Fibroblast of skin of left quadriceps (primary cell): Measurements from ENCODE around the gene DNAJB2.
"Not testable (repeated sequence)": the region's sequence is repeated elsewhere in the genome, so short reads cannot be mapped to it uniquely, and the experiment has no call there.

Experiments
- DNase-seq, 2 experiments: peaks; one replicate each; pipeline ENCODE4 v3.0.0-alpha.2; 2013; ENCODE audit warnings: low read depth in 2 of 2

DNAJB2 gene

GRCh38 chr2:219258942-219259341 is 20.2 kb upstream of the DNAJB2 start:
- not testable (repeated sequence) for DNase-seq

DNA sequence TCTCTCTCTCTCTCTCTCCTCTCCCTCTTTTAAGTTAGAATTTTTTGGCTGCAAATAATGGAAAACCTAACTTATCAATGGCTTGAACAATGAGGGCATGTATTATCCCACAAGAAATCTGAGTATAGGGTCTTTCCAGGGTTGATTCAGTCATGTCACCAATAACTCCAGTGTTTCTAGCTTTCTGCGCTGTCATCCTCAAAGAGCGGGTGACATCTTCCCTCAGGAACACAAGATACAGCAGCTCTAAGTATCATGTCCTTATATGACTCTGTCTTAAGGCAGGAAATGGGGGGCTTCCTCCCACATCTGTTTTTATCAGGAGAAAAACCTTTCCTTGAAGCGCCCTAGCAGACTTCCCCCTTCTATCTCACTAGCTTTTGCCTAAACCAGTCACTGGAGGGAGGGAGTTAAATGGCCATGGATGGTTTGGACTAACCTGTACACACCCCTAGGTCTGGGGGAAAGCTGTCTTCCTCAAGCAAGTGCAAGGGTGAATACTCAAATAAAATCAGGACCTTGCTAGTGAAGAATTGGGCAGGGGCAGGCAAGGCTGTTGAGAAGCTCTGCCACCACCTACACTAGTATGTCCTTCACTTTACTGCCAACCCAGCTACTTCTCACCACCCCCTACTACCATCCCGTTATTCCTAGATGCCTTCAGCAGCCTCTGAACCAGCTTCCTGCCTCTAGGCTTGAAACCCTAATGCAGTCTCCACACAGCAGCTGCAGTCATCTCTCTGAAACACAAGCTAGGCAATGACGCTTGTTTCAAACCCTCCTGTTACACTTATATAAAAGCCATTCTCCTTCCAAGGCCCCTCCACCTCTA is 17.9 kb upstream of the DNAJB2 start:
- DNase-seq = no peak

- no peak for DNase-seq
Observed at GRCh38 chr2:219266232-219266631, 12.9 kb upstream of the DNAJB2 start.

DNA sequence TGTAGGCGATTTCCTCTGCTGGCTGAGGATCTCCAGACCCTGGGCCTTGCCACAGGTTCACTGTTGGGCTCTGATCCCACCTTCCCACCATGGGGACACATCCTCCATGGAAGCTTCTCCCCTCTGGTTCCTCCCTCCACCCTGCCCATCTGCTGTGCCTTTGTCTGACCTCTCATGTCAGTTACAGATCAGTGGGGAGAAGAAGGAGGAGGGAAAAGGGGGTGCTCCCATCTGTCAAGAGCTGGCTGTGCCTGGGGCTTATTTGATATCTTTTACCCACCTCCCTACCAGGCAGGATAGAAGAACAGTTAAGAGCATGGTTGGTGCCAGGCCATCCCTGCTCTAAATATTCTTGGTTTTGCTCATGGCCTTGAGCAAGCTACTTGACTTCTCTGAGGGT is 12.3 kb upstream of the DNAJB2 start:
- DNase-seq = no peak

- no peak for DNase-seq
Observed at GRCh38 chr2:219268294-219268693, 10.9 kb upstream of the DNAJB2 start.

- no peak for DNase-seq
Observed at GRCh38 chr2:219269362-219270054, 9.7 kb upstream of the DNAJB2 start.

DNA sequence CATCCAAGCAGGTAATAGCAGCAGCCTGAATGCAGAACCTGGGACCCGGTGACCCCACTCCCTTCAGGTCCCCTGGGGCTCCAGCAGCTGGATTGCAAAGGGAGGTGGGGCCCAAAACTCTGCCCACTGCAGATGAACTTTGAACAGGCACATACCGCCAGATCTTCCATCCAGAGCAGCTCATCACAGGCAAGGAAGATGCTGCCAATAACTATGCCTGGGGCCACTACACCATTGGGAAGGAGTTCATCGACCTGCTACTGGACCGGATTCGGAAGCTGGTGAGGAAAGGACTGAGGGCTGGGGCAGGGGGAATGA is 9.2 kb upstream of the DNAJB2 start:
- no peak for DNase-seq

GRCh38 chr2:219271021-219271420 is 8.1 kb upstream of the DNAJB2 start:
- DNase-seq = no peak

- no peak for DNase-seq
Observed at GRCh38 chr2:219272356-219272755, 6.8 kb upstream of the DNAJB2 start.

GRCh38 chr2:219272995-219273394 is 6.2 kb upstream of the DNAJB2 start:
- no peak for DNase-seq

GRCh38 chr2:219273937-219274336 is 5.2 kb upstream of the DNAJB2 start:
- DNase-seq = no peak

DNA sequence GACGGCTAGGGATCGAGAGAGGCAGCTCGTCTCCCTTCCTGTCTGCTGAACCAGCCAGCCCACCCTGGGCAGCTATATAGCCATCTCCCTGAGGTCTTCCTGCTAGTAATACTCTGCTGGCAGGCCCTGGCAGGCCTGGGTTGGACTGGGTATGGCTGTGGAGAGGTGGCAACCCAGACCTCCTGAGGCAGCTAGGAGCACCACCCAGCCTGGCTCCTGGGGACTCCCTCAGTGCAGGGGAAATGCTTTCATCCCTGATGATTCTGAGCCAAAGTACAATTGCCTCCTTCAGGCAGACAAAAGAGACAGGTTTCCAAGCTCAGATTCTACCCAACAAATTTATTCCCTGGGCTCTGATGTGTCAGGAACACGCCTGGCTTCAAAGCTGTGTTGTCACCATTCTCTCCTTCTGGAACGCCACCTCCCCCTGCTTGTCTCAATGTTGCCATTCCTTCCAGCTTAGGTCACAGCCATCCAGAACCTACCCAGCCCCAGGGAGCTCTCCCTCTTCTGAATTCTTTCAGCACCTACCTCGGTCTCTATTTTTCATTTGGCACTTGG is 4.7 kb upstream of the DNAJB2 start:
- peak; percentile 46 to 50 for DNase-seq

DNA sequence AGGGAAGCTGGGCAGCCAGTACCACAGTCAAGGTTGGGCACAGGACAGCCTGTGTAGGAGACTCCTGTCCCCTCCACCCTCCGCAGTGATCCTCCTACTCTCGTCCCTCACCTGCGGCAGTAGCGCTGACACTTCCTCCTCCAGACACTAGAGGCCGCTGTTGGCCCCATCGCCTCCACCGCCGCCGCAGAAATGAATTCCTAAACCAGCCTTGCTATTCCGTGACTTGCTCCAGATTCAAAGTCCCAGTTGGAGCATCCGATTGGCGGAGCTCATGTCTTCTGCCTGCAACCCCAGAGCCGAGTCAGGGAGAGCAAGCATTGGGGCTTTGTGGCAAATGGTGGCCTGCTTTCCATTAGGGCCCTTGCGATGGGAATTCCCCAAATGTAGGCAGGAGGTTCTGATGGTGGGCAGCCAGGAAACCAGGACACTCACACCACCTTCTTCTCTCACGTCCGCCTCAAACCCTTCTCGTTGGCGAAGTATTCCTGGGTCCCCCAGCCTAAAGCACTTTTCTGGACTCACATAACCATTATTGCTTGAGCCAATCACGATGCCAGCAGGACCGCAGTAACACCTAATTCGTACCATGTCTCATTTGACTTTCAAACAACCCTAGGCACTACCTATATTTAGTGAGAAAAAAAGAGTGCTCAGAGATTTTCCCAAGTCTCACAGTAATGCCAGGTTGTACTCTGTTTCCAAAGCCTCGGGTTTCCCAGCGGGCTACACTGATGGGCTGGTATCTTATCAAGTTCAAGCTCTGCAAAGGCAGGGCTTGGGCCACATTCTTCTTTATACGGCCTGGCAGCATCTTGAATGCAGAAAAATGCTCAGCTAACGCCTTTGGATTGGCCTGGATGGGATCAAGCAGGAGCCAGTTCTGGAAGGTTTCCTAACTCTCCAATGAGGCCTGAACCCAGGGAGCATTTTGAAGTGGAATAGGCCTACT is 1.2 kb upstream of the DNAJB2 start:
- DNase-seq = peak; percentile 66 to 71

DNA sequence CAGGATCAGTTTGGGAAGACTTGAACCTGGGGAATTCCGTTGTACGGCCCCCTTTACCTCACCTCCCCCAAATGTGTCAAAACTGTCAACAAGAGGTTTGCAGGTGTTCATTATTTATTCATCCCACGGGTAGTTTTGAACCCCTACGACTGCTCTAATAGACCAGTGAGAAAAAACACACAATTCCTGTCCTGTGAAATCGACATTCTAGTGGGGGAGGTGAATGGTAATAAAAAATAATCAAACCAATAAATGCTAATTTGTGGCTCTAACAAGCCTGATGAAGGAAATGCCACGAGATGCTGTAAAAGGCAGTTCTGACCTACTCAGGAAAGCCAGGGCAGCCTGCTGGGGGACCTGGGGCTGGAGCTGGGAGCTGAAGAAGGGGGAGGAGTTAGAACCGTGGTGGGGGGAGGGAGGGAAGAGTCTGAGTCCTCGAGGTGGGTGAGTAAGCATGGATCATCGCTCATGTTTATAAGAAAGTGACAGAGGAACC is 463 bp upstream of the DNAJB2 start:
- no peak for DNase-seq

- DNase-seq = no peak
Observed at GRCh38 chr2:219279916-219280516, 850 bp downstream of the DNAJB2 start.

DNA sequence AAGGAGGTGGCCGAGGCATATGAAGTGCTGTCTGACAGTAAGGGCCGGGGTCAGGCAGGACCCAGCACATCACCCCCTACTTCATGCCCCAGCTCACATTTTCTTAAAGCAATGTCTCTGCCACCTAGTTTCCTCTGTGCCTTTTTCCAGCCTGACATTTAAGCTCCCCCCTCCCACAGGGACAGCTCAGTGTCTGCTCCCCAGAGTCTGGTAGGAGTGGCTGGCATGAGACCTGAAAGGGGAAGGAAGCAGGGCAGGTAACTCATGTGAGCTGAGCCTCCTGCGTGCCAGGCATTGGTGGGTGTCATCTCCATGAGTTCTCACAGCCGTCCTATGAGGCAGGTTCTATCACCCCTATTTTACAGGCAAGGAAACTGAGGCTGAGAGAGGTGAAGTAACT is 1.5 kb downstream of the DNAJB2 start:
- no peak for DNase-seq

- no peak for DNase-seq
Observed at GRCh38 chr2:219281588-219281987, 2.4 kb downstream of the DNAJB2 start.

GRCh38 chr2:219282375-219282774 is 3.2 kb downstream of the DNAJB2 start:
- no peak for DNase-seq

GRCh38 chr2:219282943-219283581 is 3.9 kb downstream of the DNAJB2 start:
- no peak for DNase-seq

DNA sequence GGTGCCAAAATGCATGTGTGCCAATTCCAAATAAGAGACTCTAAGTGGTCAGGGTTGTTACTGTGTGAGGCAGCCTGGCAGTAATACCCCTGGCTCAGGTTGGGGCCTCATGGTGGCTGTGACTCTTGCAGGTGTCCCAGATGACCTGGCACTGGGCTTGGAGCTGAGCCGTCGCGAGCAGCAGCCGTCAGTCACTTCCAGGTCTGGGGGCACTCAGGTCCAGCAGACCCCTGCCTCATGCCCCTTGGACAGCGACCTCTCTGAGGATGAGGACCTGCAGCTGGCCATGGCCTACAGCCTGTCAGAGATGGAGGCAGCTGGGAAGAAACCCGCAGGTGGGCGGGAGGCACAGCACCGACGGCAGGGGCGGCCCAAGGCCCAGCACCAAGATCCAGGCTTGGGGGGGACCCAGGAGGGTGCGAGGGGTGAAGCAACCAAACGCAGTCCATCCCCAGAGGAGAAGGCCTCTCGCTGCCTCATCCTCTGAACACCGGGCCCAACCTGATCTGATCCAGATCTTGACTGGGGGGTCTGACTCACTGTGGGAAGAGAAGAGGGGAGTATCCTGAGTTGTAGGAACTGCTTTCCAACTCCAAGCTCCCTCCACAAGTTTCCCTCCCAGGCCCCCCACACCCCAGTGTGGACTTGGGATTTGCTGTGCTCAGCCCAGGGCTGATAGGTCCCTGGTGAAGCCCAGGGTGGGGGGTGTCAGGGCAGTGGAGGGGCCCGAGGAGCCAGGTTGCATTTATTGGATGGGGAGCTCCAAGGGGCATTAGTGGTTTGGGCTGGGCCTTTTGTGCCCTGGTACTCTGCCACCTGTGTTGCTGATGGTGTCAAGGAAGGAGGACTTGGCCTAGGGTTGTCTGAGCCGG is 5.6 kb downstream of the DNAJB2 start:
- no peak for DNase-seq
